ENCODE measurements around the gene FAM222A. TPM values are rescaled to one million over a fixed set of nuclear protein-coding genes. Genes with fewer than 3 reads are reported as not detected.

FAM222A gene
- total RNA-seq, 1 experiment from 2014 or later, result 3.7 TPM

DNA sequence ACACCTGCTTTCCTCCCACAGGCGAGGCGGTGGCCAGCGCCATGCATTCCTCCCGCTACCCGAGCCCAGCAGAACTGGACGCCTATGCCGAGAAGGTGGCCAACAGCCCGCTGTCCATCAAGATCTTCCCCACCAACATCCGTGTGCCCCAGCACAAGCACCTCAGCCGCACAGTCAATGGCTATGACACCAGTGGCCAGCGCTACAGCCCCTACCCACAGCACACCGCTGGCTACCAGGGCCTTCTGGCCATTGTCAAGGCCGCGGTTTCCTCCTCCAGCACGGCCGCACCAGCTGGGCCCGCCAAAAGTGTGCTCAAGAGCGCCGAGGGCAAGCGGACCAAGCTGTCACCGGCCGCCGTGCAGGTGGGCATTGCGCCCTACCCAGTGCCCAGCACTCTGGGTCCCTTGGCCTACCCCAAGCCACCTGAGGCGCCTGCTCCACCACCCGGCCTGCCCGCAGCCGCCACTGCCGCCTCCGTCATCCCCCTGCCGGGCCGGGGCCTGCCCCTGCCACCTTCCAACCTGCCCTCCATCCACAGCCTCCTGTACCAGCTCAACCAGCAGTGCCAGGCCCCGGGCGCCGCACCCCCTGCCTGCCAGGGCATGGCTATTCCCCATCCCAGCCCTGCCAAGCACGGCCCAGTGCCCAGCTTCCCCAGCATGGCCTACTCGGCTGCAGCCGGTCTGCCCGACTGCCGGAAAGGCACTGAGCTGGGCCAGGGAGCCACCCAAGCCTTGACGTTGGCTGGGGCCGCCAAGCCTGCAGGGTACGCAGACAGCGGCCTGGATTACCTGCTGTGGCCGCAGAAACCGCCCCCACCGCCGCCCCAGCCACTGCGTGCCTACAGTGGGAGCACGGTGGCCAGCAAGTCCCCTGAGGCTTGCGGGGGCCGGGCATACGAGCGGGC is 54.6 kb downstream of the FAM222A start:
- Histone ChIP-seq H3K9me2 (ENCODE audit: insufficient read depth) (no peaks in the 10 kb centered on the region), H3K4me1 (ENCODE audit: control insufficient read depth in 1 of 2, insufficient read depth in 2 of 2, low read length in 2 of 2) (peaks cover 0 to 19% of the 10 kb centered on the region in 2 experiments; a peak in 2 of 4 replicates), H2AFZ (ENCODE audit: low read depth, low read length, poor library complexity, severe bottlenecking) (no peak overlapping the region), H4K20me1 (ENCODE audit: insufficient read depth) (no peaks in the 10 kb centered on the region), H3K4me3 (replicated peaks in 1 of 2; ENCODE audit: low read depth in 1 of 2, low read length in 2 of 2) (no peak overlapping the region), H3K27ac (ENCODE audit: low read depth, low read length) (no peak overlapping the region), H3K4me2 (ENCODE audit: low read length) (no peak overlapping the region), H3K27me3 (ENCODE audit: insufficient read depth, low read length) (no peaks in the 10 kb centered on the region), H3K36me3 (ENCODE audit: control insufficient read depth in 1 of 2, insufficient read depth in 2 of 2, low read length in 2 of 2) (no peaks in the 10 kb centered on the region), H3K79me2 (ENCODE audit: insufficient read depth, low read length) (peaks cover 8% of the 10 kb centered on the region; the same call in 1 of the 2 replicates), H3K9ac (ENCODE audit: low read length) (no peak overlapping the region), H3K9me3 (ENCODE audit: control insufficient read depth in 1 of 2, insufficient read depth in 1 of 2, low read depth in 1 of 2, low read length in 2 of 2) (no peaks in the 10 kb centered on the region; a peak in 1 of 4 replicates)
- CTCF ChIA-PET, result no interaction called here
- POLR2A ChIA-PET, result no interaction called here
- ATAC-seq (no peak), DNase-seq (ENCODE audit: low read depth, low spot score) (no peak)
- intact Hi-C loops (cut with micrococcal nuclease), result no loop called here
- no peak for TF ChIP-seq POLR2A (IDR thresholded peaks at IDR 0.05; ENCODE audit: borderline replicate concordance, extremely low read depth, insufficient read depth, insufficient read length)
- RAD21 ChIA-PET (ENCODE audit: low non-redundant PET in 1 of 2, low total read pairs in 2 of 2, uncharacterized antibody in 2 of 2, unreplicated experiment in 2 of 2), result no interaction called here
- BruUV-seq (replicated peaks), result no TSS peak

DNA sequence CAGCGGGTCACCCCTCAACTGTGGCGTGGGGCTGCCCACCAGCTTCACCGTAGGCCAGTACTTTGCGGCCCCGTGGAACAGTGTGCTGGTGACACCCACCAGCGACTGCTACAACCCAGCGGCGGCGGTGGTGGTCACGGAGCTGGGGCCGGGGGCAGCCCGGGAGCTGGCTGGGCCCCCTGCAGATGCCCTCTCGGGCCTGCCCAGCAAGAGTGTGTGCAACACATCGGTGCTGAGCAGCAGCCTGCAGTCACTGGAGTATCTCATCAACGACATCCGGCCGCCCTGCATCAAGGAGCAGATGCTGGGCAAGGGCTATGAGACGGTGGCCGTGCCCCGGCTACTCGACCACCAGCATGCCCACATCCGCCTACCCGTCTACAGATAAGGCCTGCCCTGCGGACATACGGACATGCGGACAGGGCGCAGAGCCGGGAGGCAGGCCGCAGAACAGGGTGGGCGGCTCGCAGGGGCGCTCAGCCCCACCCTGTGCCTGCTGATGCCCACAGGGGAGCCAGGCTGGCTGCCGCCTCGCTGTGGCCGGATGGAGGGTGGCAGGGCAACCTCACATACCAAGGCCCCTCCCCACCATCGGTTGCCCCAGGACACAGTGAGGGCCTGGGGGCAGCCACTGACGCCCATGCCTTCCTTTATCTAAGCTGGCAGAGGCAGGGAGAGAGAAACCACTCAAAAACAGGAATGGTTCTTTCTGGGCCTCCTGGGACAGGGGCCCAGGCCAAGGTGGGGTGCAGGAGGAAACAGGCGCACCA is 55.5 kb downstream of the FAM222A start:
- no peak overlapping the region for H2AFZ ChIP-seq (ENCODE audit: low read depth, low read length, poor library complexity, severe bottlenecking)
- no peaks in the 10 kb centered on the region for H3K27me3 ChIP-seq (ENCODE audit: insufficient read depth, low read length)
- ChIA-PET POLR2A (no interaction called here), RAD21 (ENCODE audit: low non-redundant PET in 1 of 2, low total read pairs in 2 of 2, uncharacterized antibody in 2 of 2, unreplicated experiment in 2 of 2) (no interaction called here), CTCF (no interaction called here)
- no peak overlapping the region for H3K9ac ChIP-seq (ENCODE audit: low read length)
- no peaks in the 10 kb centered on the region for H3K9me3 ChIP-seq (ENCODE audit: control insufficient read depth in 1 of 2, insufficient read depth in 1 of 2, low read depth in 1 of 2, low read length in 2 of 2)
- intact Hi-C loops (cut with micrococcal nuclease), result no loop called here
- ATAC-seq (no peak), DNase-seq (ENCODE audit: low read depth, low spot score) (no peak)
- H3K4me1 ChIP-seq (ENCODE audit: control insufficient read depth in 1 of 2, insufficient read depth in 2 of 2, low read length in 2 of 2), result peaks cover 4 to 22% of the 10 kb centered on the region in 2 experiments
- peaks cover 8% of the 10 kb centered on the region; the same call in 1 of the 2 replicates for H3K79me2 ChIP-seq (ENCODE audit: insufficient read depth, low read length)
- H3K4me3 ChIP-seq (replicated peaks in 1 of 2; ENCODE audit: low read depth in 1 of 2, low read length in 2 of 2), result no peak overlapping the region
- H4K20me1 ChIP-seq (ENCODE audit: insufficient read depth), result no peaks in the 10 kb centered on the region
- TF ChIP-seq YY1 (IDR thresholded peaks at IDR 0.05; ENCODE audit: extremely low read depth, insufficient replicate concordance, low read depth, low read length) (no peak), SP1 (IDR thresholded peaks at IDR 0.05; ENCODE audit: low read depth) (no peak), ZFX (IDR thresholded peaks at IDR 0.05) (no peak), EZH2 (IDR thresholded peaks at IDR 0.05) (no peak), RAD21 (IDR thresholded peaks at IDR 0.05; ENCODE audit: low read depth) (no peak), ZNF274 (IDR thresholded peaks at IDR 0.05; ENCODE audit: low read depth, low read length) (no peak), CBX3 (IDR thresholded peaks at IDR 0.05; ENCODE audit: low read depth) (no peak)
- TF ChIP-seq, protein P1, sequence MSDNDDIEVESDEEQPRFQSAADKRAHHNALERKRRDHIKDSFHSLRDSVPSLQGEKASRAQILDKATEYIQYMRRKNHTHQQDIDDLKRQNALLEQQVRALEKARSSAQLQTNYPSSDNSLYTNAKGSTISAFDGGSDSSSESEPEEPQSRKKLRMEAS (IDR thresholded peaks at IDR 0.05), result no peak
- TF ChIP-seq, protein P2, sequence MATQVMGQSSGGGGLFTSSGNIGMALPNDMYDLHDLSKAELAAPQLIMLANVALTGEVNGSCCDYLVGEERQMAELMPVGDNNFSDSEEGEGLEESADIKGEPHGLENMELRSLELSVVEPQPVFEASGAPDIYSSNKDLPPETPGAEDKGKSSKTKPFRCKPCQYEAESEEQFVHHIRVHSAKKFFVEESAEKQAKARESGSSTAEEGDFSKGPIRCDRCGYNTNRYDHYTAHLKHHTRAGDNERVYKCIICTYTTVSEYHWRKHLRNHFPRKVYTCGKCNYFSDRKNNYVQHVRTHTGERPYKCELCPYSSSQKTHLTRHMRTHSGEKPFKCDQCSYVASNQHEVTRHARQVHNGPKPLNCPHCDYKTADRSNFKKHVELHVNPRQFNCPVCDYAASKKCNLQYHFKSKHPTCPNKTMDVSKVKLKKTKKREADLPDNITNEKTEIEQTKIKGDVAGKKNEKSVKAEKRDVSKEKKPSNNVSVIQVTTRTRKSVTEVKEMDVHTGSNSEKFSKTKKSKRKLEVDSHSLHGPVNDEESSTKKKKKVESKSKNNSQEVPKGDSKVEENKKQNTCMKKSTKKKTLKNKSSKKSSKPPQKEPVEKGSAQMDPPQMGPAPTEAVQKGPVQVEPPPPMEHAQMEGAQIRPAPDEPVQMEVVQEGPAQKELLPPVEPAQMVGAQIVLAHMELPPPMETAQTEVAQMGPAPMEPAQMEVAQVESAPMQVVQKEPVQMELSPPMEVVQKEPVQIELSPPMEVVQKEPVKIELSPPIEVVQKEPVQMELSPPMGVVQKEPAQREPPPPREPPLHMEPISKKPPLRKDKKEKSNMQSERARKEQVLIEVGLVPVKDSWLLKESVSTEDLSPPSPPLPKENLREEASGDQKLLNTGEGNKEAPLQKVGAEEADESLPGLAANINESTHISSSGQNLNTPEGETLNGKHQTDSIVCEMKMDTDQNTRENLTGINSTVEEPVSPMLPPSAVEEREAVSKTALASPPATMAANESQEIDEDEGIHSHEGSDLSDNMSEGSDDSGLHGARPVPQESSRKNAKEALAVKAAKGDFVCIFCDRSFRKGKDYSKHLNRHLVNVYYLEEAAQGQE (IDR thresholded peaks at IDR 0.05; ENCODE audit: low read depth), result no peak
- H3K9me2 ChIP-seq (ENCODE audit: insufficient read depth), result no peaks in the 10 kb centered on the region
- H3K36me3 ChIP-seq (ENCODE audit: control insufficient read depth in 1 of 2, insufficient read depth in 2 of 2, low read length in 2 of 2), result no peaks in the 10 kb centered on the region
- H3K27ac ChIP-seq (ENCODE audit: low read depth, low read length), result no peak overlapping the region
- H3K4me2 ChIP-seq (ENCODE audit: low read length), result no peak overlapping the region
- no TSS peak for BruUV-seq (replicated peaks)
